ENCODE results near the gene C8A.

GRCh38 chr1:56817716-56818463 is 36.7 kb upstream of the C8A start:
- TF ChIP-seq ATF7 (IDR thresholded peaks at IDR 0.05; ENCODE audit: low read depth) (no peak), USF2 (IDR thresholded peaks at IDR 0.05; ENCODE audit: borderline replicate concordance, low read depth, low read length) (no peak), RFX5 (IDR thresholded peaks at IDR 0.05; ENCODE audit: low read depth, low read length) (no peak), ATF3 (IDR thresholded peaks at IDR 0.05; ENCODE audit: borderline replicate concordance, extremely low read depth, low read depth, low read length) (no peak), CEBPB (IDR thresholded peaks at IDR 0.05; ENCODE audit: borderline replicate concordance in 1 of 2, low read depth in 2 of 2, low read length in 2 of 2) (no peak), POLR2A (IDR thresholded peaks at IDR 0.05; ENCODE audit: low read depth, low read length) (no peak), CBX5 (IDR thresholded peaks at IDR 0.05; ENCODE audit: low read depth) (no peak), RUNX3 (IDR thresholded peaks at IDR 0.05; ENCODE audit: low read length) (no peak), ZSCAN29 (IDR thresholded peaks at IDR 0.05) (no peak), HDAC2 (IDR thresholded peaks at IDR 0.05) (no peak), KDM1A (IDR thresholded peaks at IDR 0.05; ENCODE audit: borderline replicate concordance) (no peak)

Measured in GM12878 (cell line).